Activated naive CD8-positive, alpha-beta T cell treated with anti-CD3 and anti-CD28 coated beads, Interleukin-2, amount 50 U/mL, for 16 hours (primary cell): Measurements from ENCODE around the gene RPS6KL1.
A peak's percentile ranks its signal among the peaks of the same experiment; 100 is the strongest.

ENCODE experiments used
- DNase-seq: peaks from one replicate; pipeline ENCODE4 v3.0.0-alpha.2; 2020; ENCODE audit warnings: low read depth, low spot score

RPS6KL1 gene

GRCh38 chr14:74912801-74913200 lies 10.3 kb downstream of the RPS6KL1 start:
- DNase-seq, result no peak

GRCh38 chr14:74912111-74912510 lies 10.9 kb downstream of the RPS6KL1 start:
- DNase-seq, result no peak

DNA sequence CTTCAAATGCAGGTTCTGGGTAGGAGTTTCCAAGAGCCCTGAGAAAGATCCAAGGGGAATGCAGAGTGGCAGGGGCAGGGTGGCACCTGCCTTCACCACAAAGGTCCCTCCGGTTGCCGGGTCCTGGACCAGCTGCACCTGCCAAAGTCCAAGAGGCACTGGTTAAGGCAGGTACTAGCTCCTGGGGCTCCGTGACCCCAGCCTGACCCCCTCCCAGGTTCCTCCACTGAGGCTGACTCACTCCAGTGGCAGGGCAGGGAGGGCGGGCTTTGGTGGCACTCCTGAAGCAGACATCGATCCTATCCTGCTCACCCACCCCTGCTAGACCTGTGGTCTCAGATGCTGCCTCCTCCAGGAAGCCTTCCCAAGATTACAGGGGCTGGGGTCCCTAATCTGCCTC lies 11.4 kb downstream of the RPS6KL1 start:
- DNase-seq, result no peak

- DNase-seq, result no peak
Measured at GRCh38 chr14:74911221-74911620, 11.8 kb downstream of the RPS6KL1 start.

DNA sequence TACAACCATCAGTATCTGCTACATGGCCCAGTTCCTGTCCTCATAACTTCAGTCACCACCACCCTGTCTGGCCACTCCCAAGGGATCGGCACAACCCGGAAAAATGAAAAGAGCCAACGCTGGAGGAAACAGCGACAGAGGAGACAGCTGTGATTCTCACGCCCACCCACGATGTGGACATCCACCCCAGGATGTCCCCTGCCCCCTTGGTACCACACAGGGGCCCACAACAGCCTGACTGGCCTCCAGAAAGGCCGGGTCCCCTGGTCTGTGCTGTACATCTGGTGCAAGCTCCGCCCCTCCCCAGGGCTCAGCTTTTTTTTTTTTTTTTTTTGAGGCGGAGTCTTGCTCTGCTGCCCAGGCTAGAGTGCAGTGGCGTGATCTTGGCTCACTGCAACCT lies 12.5 kb downstream of the RPS6KL1 start:
- no peak for DNase-seq

- DNase-seq, result no peak
Measured at GRCh38 chr14:74909911-74910310, 13.1 kb downstream of the RPS6KL1 start.

- no peak for DNase-seq
Measured at GRCh38 chr14:74909501-74909900, 13.6 kb downstream of the RPS6KL1 start.

GRCh38 chr14:74908861-74909341 lies 14.2 kb downstream of the RPS6KL1 start:
- no peak for DNase-seq

DNA sequence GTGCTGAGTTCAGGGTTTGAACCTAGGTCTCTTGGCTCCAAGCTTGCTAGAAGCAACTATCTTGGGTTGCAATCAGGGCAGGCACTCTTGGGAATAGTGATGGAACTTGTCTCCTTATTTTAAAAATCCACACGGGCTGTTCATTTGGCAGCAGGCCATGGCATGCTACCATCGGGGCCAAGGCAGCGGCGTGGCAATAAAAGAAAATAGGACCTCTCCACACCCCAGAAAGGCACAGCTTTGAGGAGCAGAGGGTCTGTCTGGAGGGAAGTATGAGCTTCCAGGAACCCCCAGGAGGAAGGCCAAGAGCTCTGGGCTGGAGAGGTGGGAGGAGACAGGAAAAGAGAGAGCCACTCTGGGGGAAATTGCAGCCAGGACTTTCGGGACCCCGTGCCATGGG lies 15.3 kb downstream of the RPS6KL1 start:
- no peak for DNase-seq

DNA sequence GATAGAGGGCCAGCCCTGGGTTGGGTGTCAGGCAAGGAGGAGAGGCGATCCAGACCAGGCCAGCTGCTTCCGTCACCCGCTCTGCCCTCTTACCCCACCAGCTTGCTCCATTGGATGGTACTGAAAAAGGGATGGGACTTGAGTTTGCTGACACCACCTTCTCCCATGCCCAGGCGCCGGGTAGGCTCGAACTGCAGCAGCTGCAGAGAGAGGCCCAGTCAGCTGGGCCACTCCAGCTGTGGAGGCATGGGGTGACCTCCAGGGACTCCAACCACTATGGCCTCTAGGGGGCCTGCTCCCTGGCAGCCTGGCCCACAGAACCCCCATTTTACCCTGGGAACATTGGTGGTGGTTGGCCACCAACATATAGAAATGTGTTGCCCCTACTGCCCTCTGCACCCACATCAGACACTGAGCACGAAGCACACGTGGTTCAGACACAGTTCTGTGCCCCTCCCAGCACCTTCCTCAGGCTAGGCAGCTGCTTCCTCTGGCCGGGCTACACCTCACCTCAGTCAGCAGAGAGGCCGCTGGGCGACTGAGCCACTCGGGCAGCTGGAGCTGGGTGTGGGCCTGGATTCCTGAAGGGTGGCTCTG lies 16.0 kb downstream of the RPS6KL1 start:
- no peak for DNase-seq

DNA sequence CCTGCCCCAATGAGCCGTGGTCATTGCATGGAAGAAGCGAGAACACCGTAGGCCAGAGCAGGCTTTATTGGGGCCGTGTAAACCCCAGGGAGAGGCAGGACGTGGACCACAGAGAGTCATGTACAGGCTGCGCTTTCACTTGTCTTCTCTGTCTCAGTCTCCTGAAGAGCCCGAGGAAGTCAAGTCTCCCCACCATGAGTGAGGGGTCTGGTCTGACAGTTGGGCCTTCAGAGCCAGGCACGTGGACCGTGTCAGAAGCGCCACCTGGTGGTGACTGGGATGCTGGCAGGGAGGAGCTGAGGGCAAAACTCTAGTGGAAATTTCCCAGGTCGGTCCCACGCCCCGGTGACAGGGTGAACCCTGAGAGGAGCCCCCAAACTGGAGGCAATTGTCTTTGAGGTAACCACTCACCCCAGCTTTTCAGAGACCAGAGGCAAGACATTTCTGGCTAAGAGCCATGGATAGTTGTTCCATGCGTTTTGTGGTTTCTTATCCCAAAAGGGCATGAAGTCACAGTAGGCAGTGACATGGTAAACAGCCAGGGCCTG lies 17.4 kb downstream of the RPS6KL1 start:
- peak; percentile 56 for DNase-seq

GRCh38 chr14:74904635-74905503 lies 18.2 kb downstream of the RPS6KL1 start:
- DNase-seq, result no peak

GRCh38 chr14:74902941-74903705 lies 19.9 kb downstream of the RPS6KL1 start:
- no peak for DNase-seq

DNA sequence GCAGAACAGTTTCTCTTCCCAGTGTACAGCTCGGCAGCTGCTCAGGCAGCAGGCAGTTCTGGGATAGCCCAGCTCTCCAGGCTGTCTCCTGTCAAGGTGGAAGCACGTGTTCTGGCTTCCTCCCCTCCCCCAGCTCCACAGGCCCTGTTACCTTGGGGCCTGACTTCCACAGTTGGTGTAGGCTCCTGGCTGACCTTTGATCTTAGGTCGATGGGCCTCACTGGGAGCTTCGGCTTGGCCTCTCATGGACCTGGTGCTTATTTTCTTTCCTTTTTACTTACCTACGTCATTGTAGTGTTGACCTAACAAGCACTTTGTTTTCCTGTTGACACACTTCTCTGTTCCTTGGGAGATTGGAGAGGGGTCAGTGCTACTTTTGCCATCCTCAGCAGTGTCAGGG lies 24.4 kb downstream of the RPS6KL1 start:
- DNase-seq, result no peak

DNA sequence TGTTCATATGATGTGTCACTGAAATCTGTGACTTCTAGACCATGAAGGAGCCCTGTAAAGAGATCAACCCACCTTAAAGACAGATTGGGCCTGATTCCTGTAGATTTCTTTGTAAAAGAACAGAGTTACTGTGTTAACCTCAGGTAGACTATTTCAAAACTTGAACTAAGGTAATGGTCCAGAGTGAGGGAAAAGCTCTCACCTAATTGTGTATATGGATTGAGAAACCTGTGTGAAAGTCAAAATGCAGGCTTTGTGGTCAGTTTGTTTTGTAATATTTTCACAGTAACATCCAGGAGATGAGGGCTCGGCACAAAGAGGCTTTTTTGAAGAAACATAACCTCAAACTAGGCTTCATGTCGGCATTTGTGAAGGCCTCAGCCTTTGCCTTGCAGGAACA lies 25.0 kb downstream of the RPS6KL1 start:
- DNase-seq, result no peak

DNA sequence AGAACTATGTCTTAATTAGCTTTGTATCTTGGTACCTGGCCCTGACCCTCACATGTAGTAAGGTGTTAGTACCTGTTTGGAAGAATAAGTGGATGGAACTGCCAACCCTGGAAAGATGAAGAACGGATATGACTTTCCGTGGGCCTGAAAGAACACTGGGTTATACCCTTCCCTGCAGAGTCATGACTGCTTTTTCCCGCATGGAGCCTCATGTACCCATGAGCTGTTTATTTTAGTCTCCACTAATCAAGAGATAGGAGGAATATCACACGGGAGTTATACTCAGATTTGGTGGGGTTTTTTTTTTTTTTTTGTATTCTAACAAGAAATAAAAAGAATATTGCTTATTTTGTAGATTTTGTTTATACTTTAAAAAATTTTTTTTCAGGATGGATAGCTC lies 25.4 kb downstream of the RPS6KL1 start:
- no peak for DNase-seq

- DNase-seq, result no peak
Measured at GRCh38 chr14:74896400-74896799, 26.7 kb downstream of the RPS6KL1 start.

DNA sequence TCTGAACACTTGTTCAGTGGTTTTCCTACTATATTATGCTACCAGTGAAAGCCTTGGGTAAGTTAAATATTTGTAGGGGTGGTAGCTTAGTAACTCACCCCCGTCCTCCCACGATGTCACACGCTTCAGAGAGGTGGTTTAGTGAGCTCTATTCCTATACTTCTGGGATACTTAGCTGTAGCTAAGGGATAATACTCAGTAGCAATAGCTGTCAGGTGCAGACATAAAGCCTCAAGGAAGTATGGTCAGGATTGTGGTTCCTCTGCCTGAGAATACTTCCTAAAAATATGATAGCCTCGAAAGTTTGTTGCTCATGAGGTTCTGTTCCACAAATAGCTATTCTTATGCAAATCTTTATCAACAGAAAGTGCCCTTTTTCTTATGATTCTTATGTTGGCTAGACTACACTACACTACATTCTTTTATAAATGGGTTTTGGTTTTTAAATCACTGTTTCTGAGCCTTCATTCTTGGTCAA lies 29.4 kb downstream of the RPS6KL1 start:
- no peak for DNase-seq

- no peak for DNase-seq
Measured at GRCh38 chr14:74892745-74893144, 30.3 kb downstream of the RPS6KL1 start.

- no peak for DNase-seq
Measured at GRCh38 chr14:74891870-74892269, 31.2 kb downstream of the RPS6KL1 start.

DNA sequence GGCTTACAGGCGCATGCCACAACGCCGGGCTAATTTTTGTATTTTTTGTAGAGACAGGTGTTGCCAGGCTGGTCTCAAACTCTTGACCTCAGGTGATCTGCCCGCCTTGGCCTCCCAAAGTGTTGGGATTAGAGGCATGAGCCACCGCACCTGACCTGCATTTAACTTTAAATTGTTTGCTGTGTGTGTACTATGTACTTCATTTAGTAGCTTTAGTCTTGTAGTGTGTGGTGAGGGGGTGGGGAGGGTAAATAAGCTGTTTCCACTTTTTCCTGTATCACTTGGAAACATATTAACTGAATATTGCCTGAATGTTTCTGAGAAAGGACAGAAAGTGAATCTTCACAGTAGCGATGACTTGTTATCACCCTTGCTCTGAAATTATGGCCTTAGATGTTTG lies 32.8 kb downstream of the RPS6KL1 start:
- no peak for DNase-seq
